Upper lobe of right lung (tissue), 1 donor: ENCODE measurements around the gene C1GALT1C1. TPM values are rescaled to one million over a fixed set of nuclear protein-coding genes. Genes with fewer than 3 reads are reported as not detected.
A peak's percentile ranks its signal among the peaks of the same experiment; 100 is the strongest.

Source experiments
- ATAC-seq: fragments of 200-7000 bp; cut with Tn5 transposase; one replicate; pipeline ENCODE4 v1.9.1; 2020; ENCODE audit warnings: mild to moderate bottlenecking, moderate library complexity
- DNase-seq: peaks from one replicate; pipeline ENCODE4 v3.0.0-alpha.2; 2020
- H3K27ac ChIP-seq: fragments of 200-600 bp; one replicate; pipeline ENCODE4 v1.8.0; 2022
- H3K27me3 ChIP-seq: fragments of 200-600 bp; one replicate; pipeline ENCODE4 v1.8.0; 2022; ENCODE audit warnings: mild to moderate bottlenecking
- H3K36me3 ChIP-seq: fragments of 200-600 bp; one replicate; pipeline ENCODE4 v1.8.0; 2022
- H3K4me1 ChIP-seq: fragments of 200-600 bp; one replicate; pipeline ENCODE4 v1.8.0; 2022
- H3K4me3 ChIP-seq: fragments of 200-600 bp; one replicate; pipeline ENCODE4 v1.8.0; 2022; ENCODE audit warnings: mild to moderate bottlenecking
- H3K9me3 ChIP-seq: fragments of 200-600 bp; one replicate; pipeline ENCODE4 v1.8.0; 2022
- CTCF ChIP-seq: fragments of 200-600 bp; IDR thresholded peaks from one replicate; pipeline ENCODE4 v1.8.0; 2022; ENCODE audit warnings: antibody characterized with exemption
- intact Hi-C: fragments of 100-400 bp; cut with DNase I; formaldehyde crosslinking; loops from one replicate; pipeline ENCODE4 v1.11.0; 2022
- long read RNA-seq: library from polyadenylated mRNA; unstranded; transcript quantifications from one replicate; pipeline ENCODE4 v2.0.0, GENCODE V29; 2021
- total RNA-seq: library from RNA; stranded (reverse); fragmentation: NEBNext Ultra II Directional; extraction: Animal tissue kit (Norgen Biotek cat#: 25700); gene quantifications from one replicate; pipeline ENCODE4 v1.2.1, GENCODE V29; 2021
- donor health status: DM: no; HTN: yes; CAD: no; lungs with severe emphysema.

Gene C1GALT1C1
- total RNA-seq: 24.0 TPM
- long read RNA-seq, transcript C1GALT1C1-201 (2 exons, 1,613 nt): major isoform, 31 of 34 reads
- long read RNA-seq, partial matches to known transcripts: 0 of 34 reads
- long read RNA-seq, other reads (novel, unspliced or antisense): 2 of 34 reads

- Histone ChIP-seq H3K9me3 (no peaks in the 10 kb centered on the region), H3K27me3 (no peaks in the 10 kb centered on the region), H3K4me1 (no peaks in the 10 kb centered on the region), H3K27ac (peak within 1 kb of the TSS; percentile 89), H3K4me3 (peak within 1 kb of the TSS; percentile 70), H3K36me3 (no peaks in the 10 kb centered on the region)
- intact Hi-C loops: no loop called here
- DNase-seq: peak; percentile 96
- TF ChIP-seq CTCF: no peak
- peak; percentile 100 for ATAC-seq
Measured at GRCh38 chrX:120629667-120630537, at the start of gene C1GALT1C1. TSS of gene C1GALT1C1 (minus strand) at chrX:120630054. CDS start at chrX:120627166, 2,888 bp downstream.

- Histone ChIP-seq H3K36me3 (no peaks in the 10 kb centered on the region), H3K27ac (no peak overlapping the region), H3K4me1 (no peaks in the 10 kb centered on the region), H3K9me3 (no peaks in the 10 kb centered on the region), H3K4me3 (no peak overlapping the region), H3K27me3 (no peaks in the 10 kb centered on the region)
- intact Hi-C loops: no loop called here
- ATAC-seq (no peak), DNase-seq (no peak)
- TF ChIP-seq CTCF: no peak
Measured at GRCh38 chrX:120677004-120677652, 47.3 kb upstream of the C1GALT1C1 start.

GRCh38 chrX:120672841-120673530 lies 43.1 kb upstream of the C1GALT1C1 start:
- no peak overlapping the region for H3K27ac ChIP-seq
- no peak for TF ChIP-seq CTCF

GRCh38 chrX:120672389-120672788 lies 42.5 kb upstream of the C1GALT1C1 start:
- Histone ChIP-seq H3K36me3 (no peaks in the 10 kb centered on the region), H3K9me3 (no peaks in the 10 kb centered on the region), H3K27me3 (no peaks in the 10 kb centered on the region), H3K4me1 (no peaks in the 10 kb centered on the region), H3K4me3 (no peak overlapping the region), H3K27ac (no peak overlapping the region)
- intact Hi-C loops: no loop called here
- no peak for TF ChIP-seq CTCF
- DNase-seq (no peak), ATAC-seq (no peak)

More at GRCh38 chrX:120672841-120673530, 43.1 kb upstream of the C1GALT1C1 start:
- Histone ChIP-seq H3K9me3 (no peaks in the 10 kb centered on the region), H3K27me3 (no peaks in the 10 kb centered on the region), H3K4me3 (no peak overlapping the region), H3K36me3 (no peaks in the 10 kb centered on the region), H3K4me1 (no peaks in the 10 kb centered on the region)
- ATAC-seq (no peak), DNase-seq (no peak)
- intact Hi-C loops: no loop called here

- H3K36me3 ChIP-seq: no peaks in the 10 kb centered on the region
- ATAC-seq: no peak
- no peaks in the 10 kb centered on the region for H3K4me1 ChIP-seq
- H3K27ac ChIP-seq: peak overlapping the region; percentile 17
- H3K4me3 ChIP-seq: no peak overlapping the region
- intact Hi-C loops: no loop called here
- H3K27me3 ChIP-seq: no peaks in the 10 kb centered on the region
- DNase-seq: no peak
- H3K9me3 ChIP-seq: no peaks in the 10 kb centered on the region
- TF ChIP-seq CTCF: no peak
Measured at GRCh38 chrX:120671963-120672362, 42.1 kb upstream of the C1GALT1C1 start.
